ENCODE data around the gene PPP2R1B.
A peak's percentile ranks its signal among the peaks of the same experiment; 100 is the strongest.
"Not testable (repeated sequence)": the region's sequence is repeated elsewhere in the genome, so short reads cannot be mapped to it uniquely, and the experiment has no call there.

The PPP2R1B gene

DNA sequence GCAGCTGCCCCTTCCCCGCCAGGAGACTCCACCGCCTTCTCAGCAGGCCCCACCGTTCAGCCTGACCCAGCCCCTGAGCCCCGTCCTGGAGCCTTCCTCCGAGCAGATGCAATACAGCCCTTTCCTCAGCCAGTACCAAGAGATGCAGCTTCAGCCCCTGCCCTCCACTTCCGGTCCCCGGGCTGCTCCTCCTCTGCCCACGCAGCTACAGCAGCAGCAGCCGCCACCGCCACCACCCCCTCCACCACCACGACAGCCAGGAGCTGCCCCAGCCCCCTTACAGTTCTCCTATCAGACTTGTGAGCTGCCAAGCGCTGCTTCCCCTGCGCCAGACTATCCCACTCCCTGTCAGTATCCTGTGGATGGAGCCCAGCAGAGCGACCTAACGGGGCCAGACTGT lies 42.6 kb downstream of the PPP2R1B start:
- DNase-seq: no peak

DNA sequence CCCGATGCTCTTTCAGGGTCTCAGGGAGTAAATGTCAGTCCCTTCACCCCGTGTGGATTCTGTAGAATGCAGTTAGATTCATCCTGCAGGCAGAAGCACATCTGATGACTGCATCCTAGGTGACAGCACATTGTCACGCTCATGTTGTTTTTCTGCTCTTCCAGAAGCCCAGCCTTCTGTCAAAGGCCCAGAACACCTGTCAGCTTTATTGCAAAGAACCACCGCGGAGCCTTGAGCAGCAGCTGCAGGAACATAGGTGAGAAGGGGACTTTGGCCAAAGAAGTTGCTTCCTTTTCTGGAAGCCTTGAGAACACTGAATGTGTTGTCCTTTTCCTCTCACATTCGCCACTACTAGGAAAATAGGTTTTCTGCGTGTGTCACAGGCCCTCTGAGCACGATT lies 43.7 kb downstream of the PPP2R1B start:
- no peak for DNase-seq

DNA sequence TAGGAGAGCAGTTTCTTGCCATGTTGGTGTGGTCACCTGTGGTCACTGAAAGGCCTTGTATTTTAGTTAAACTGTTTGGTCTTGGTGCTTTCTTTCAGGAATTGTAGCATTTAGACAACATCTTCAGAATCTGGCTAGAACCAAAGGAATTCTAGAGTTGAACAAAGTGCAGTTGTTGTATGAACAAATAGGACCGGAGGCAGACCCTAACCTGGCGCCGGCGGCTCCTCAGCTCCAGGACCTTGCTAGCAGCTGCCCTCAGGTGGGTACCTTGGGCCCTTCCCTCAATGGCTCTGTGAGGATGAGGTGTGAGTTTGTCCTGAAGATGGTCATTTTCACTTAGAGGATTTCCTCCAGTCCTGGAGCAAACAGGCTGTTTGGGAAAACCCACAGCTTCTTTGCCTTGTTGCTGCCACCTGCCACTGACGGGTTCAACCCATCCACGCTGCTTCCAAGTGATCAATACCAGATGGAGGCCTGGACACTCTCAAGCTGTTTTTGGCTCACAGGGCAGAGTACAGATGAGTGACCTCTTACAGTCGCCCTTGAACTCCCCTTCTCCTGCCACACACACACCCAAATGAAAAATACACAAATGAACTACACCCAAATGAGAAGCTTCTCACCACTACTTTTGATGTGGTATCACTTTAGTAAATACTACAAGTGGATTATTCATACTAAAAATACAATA lies 45.2 kb downstream of the PPP2R1B start:
- no peak for DNase-seq

DNA sequence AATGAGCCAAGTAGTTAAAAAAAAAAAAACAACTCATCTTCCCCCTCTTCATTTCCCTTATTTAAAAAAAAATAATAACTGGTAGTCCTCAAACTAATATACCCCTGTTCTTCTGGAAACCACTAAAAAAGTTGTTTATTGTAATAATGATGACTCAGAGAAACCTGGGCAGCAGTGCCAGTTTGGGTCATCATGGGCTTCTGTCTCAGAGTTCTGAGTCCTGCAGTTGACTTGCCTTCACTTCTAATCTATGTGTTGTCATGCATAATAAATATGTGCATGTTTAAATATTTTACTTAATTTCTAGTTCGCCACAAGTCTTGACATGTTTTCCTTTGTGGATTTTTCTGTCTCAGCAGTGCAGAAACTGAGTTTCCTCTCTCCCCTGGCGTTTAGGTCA lies 46.8 kb downstream of the PPP2R1B start:
- DNase-seq: no peak

DNA sequence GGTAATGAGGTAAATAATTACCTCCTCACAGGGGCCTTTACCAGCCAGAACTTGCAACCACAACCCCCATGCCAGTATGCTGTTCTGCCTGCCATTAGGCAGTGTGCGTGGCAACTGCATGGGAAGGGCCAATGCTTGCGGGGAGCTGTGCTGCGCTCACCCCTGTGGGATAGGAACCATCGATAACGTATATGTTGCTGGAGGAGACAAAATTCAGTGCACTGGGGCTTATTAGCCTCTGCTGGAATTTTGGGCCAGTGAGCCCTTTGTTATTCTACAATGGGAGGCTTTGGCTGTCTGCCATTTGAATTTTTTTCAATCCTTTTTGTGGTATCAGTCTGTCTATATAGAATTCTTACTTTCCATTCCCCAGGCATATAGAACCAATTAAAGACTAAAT lies 47.3 kb downstream of the PPP2R1B start:
- DNase-seq: no peak

DNA sequence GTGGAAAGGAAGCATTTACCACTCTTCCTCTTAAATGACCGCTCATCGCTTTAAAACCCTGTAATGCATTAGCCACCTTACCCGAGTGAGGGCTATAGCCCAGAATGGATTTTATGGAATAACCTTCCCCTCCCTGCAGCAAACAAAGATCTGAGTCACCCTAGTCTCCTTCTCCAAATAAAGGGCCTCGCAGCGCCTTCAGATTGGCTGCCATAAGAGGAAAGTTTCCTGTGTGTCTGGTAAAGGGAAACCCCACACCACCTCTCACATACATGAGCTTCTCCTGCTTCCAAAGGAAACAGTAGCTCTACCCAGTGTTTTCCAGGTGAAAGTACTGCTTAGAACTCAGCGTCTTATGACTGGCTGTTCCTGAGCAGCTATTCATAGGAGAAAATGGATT lies 47.8 kb downstream of the PPP2R1B start:
- DNase-seq: peak; percentile 60

DNA sequence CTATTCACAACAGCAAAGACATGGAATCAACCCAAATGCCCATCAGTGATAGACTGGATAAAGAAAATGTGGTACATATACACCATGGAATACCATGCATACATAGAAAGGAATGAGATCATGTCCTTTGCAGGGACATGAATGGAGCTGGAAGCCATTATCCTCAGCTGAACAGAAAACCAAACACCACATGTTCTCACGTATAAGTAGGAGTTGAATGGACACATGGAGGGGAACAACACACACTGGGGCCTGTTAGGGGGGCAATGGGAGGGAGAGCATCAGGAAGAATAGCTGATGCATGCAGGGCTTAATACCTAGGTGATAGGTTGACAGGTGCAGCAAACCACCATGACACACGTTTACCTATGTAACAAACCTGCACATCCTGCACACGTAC lies 48.5 kb downstream of the PPP2R1B start:
- DNase-seq: not testable (repeated sequence)

DNA sequence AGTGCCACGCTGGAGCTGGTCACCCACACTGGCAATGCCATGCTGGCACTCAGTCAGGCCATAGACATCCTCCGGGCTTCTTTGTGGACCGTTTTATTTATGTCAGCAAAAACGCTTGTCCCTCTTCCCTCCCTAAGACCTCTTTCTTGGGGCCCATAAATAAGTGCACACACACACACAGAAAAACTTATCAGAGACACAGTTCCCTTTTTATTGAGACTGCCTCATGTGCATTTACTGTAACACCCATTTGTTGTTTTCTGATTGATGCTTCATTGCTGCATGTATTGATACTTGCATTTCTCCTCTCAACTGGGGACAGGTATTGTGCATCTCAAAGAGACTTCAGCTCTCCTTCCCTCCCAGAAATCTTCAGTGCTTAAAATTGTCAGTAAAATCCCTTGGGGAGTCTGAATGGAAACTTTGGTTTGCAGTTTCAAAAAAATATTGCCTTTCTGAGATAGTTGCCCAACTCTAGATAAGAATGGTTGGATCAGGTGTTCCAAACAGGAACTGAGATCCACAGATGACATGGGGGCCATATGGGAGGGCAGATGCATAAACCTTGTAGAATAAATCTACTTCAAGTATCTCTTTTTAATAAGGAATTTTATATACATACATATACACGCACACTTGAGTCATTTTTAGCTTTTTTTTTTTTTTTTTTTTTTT lies 50.9 kb downstream of the PPP2R1B start:
- no peak for DNase-seq

DNA sequence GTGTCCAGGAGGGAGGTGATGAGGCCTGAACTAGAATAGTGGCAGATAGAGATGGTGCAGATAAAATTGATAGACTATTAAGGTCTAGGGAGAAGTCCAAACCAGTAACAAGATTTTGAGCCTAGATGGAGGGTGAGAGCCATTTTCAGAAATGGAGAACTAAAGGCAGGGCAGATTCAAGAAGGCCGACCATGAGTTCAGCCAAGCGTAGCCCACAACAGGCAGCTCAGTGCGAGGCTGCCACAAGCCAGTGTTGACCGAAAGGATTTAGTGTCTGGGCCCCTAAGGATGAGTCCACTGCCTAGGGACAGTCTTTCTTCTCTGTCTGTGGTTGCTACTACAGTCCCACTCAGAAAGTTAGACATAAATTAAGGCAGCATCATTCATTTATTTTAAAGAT lies 51.7 kb downstream of the PPP2R1B start:
- DNase-seq: no peak

DNA sequence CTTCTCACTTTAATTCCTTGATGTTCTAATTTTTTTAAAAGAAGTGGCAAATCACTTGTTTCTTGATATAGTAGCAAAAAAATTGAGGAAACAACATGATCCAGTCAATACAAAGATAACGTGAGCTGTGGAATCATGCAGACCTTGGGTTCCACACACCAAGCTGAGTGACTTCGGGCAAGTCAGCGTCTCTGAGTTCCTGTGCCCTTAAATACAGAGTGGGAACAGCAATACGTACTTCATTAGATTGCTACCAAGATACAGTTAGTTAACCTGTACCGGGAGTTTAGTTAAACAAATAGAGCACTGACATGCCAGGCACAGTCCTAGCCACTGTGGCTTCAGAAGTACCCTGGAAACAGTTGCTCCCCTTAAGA lies 58.5 kb downstream of the PPP2R1B start:
- DNase-seq: no peak

DNA sequence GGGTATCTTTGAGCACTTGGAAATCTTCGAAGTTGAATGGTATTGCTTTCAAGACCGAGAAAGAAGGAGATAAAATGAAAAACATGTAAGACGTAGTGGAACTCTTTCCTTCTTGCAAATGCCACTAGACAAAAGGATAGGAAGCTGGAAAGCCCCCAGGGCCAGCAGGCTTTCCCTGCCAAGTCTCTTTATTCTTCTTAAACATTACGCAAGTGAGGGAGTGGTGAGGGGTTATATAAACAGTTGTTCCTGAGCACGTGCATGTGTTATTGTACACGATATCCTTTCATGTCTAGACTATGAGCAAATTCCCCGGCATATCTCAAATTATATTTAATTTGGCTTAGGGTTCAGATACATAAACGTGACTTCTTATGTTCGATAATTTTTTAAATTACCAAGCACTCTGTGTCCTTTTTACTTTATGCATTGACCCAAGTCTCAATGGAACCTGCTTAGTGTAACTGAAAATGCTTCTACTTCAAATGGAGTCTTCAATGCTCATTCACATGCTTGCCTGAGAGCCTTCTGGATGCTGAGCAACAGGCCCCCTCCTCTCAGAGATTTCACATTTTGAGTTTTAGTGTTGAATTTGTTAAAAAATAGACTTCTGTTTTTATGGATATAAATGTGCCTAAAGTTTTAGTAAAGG lies 59.0 kb downstream of the PPP2R1B start:
- peak; percentile 82 for DNase-seq

DNA sequence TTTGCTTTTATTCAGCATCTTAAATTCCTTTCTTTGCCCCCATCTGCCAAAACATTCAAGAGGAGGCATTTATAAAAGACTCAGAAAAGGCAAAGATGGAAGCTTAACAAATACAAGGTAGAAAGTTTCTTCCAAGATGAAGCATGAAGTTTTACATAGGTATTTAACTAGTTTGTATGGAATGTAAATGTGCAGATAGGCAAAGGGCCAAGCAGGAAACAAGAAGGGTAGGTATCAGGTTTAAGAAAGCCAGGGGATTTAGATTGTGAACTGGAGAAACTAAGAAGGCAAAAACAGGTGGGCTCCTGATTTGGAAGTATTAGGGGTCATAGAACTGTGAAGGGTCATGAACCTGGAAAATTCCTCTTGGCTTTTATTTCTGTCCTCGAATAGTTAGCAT lies 62.6 kb downstream of the PPP2R1B start:
- no peak for DNase-seq

DNA sequence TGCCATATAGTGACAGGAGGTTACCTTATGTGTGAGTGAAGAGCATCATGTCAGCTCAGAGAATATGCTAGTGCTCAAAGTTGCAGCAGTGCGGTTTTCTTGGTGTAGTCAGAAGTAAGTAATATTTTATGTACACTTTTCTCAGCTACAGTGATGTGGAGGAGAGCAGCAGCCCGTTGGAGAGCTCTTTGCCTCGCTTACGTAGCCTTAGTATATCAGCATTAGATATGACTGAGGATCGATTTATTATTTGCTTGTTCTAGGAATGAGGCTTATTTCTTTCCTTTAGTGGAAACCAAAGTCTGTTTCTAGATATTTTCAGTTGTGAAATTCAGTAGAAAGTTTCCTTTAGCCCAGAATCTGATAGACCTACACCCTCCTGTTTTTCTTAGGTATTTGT lies 63.6 kb downstream of the PPP2R1B start:
- DNase-seq: no peak

DNA sequence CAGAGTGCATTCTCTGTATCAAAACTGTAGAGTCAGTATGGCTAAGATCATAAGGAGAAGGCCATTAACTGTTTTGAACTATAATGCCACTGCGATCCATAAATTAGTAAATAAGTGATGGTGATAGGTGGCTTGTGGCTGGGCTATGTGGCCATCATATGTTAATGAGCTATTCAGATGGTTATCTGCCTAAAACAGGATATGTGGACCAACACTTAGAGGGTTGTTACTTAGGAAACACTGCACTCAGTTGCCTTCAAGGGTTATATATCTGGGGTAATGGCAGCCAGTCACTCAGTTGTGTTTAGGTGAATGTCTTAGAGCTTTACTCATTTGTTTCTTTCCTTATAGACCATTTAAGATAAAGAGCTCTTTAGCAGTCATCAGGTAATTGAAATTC lies 66.0 kb downstream of the PPP2R1B start:
- DNase-seq: no peak

DNA sequence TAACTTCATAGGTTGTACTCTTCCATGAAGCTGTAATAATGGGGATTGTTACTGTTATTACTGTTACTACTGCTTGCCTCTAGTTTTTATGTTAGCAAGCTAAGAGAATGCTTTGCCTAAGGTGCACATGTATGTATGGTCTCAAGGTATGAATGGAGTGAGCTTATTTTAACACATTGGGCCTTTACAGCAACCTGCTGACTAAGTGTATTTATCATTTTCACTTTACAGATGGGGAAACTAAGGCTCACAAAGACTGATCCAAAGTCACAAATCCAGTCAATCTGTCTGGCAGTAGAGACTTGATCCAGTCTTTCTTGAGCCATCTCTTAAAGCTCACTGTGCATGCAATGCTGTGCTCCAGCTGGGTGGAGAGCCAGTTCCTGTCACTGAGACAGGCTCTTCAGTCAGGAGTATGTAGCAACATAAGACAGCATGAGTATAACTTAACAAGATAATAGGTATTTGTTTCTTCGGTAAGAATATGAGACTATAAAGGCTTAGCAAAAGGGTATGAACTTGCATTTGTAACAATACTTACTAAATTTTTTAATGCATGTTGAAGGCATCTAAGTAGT lies 66.5 kb downstream of the PPP2R1B start:
- DNase-seq: no peak

DNA sequence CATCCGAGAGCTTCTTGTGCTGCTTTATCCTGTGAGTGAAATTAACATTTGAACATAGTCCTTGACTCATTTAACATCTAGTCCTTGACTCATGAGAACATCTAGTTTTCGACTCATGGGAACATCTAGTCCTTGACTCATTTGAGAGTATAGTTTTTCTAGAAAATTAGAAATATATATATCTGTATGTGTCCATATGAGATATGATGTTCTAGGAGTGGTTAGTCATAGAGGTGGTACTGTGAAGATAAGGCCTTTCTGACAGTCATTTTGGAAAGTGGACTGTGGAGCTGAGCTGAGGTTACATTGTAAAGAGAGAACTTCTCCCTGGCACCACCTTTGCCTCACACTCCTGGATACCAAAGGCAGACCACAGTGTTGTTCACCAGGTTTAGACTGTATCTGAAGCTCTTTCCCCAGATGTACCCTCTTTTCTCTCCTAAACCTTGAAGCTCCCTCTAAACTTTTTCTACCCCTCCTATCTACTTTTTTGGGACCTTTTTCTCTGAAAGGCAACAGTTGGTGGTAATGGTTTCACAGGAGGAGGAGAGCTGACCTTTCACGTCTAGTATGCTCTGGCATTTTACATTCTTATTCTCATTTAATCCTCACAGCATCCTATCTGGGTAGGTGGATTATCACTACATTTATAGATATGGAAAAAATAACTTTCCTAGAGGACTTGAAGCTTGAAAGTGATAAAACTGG lies 67.2 kb downstream of the PPP2R1B start:
- DNase-seq: no peak

DNA sequence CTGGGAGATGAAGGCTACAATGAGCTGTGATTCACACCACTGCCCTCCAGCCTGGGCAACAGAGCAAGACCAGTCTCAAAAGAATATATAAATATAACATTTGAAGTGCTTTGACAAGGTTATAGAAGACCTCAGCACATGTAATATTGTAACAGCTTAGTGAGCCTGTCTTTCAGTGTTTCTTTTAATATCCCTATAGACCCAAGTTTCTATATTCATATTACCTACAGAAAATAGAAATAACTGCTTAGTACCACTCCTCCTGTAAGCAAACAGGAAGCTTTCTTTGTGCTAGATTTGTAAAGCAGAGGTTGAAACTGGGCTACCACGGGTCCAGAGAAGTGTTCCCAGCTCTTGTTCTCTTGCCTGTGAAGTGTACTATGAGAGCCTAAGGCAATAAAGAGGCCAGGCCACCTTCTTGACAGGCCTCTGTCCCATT lies 68.2 kb downstream of the PPP2R1B start:
- DNase-seq: no peak

DNA sequence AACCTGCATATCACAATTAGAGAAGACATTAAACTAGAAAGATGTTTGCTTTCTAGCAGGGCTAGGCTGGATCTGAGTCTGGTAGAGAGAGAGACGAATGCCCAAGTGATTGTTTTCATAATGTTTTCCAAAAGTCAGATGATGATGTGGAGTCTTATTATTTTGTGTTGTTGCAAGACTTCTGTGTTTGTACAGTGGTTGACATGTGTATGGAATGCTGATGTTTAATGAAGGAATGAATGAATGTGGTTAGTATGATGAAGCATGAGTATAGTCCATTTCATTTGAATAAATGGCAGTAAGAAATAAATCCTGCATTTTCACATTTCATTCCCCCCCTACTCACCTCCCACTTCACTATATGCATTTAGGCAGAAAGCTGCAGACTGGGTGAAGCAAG lies 69.6 kb downstream of the PPP2R1B start:
- DNase-seq: no peak

DNA sequence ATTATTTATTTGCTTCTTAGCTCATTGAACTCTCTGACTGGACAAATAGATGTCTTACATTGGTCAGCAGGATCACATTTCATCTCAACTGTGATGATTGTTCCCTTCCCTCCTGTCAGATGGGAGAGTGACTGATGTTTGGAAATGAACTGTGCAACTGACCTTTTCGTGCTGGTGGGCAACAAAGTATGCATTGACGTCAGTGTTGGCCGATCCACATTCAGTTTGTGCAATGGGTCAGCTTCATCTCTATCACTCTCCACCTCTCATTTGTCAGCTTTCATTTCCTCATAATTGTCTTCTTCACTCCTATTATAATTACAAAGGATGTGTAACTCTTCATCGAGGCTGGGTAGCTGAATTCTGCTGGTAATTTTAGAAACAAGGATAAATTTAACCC lies 71.3 kb downstream of the PPP2R1B start:
- peak; percentile 89 for DNase-seq

DNA sequence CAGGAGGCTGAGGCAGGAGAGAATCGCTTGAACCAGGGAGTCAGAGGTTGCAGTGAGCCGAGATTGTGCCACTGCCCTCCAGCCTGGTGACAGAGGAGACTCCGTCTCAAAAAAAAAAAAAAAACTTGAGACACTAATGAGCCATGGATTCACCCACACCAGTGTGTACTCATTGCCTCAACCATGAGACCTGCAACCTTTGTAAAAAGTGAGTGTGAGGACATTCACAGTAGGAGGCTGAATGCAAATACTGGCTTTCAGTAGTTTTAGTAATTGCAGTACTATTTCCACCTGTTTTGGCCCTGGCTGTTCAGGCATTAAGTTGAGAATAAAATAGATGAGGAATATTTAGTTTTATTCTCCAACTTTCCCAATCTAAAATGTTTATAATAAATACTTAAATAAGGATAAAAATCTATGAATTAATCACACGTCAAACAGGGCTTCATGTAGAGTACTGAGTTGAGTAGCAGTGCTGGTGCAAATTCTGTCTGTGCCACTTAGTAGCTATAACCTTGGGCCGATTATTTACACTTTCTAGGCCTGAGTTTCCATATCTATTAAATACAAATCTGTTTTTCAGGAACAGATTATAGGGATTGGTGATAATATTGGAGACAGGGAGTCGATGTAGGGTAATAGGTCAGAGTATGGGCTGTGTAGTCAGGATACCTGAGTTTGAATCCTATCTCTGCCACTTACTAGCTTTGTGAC lies 72.8 kb downstream of the PPP2R1B start:
- peak; percentile 69 for DNase-seq

DNA sequence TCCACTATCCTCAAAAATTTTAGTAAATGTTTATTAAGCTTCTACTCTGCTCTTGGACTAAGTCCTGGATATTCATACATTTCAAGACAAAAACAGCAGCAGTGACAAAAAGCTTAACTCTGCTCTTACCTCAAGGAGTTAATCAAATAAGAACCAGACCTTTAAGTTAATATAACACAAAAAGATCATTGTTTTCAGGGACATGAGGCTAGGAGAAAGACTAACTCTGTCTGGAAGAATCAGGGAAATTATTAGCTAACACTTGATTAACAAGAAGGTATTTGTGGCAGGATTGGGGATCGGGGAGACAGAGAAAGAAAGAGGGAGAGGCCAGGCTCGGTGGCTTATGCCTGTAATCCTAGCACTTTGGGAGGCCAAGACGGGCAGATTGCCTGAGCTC lies 74.4 kb downstream of the PPP2R1B start:
- no peak for DNase-seq

DNA sequence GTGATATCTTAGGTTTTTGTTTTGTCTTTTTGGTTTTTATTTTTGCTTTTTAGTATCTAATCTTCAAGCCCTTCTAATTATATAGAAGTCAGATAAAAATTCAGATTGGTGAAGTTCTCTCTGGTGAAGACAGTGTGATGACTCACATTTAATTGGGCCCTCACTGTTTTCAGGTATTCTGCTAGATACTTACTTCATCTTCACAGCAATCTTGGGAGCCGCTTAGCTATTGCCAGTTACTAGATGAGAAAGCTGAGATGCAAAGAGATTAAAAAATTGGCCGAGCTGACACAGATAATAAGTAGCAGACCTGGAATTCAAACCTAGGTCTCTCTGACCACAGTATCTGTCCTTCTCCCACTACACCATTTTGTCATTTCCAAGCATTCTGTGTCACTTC lies 75.0 kb downstream of the PPP2R1B start:
- DNase-seq: no peak

DNA sequence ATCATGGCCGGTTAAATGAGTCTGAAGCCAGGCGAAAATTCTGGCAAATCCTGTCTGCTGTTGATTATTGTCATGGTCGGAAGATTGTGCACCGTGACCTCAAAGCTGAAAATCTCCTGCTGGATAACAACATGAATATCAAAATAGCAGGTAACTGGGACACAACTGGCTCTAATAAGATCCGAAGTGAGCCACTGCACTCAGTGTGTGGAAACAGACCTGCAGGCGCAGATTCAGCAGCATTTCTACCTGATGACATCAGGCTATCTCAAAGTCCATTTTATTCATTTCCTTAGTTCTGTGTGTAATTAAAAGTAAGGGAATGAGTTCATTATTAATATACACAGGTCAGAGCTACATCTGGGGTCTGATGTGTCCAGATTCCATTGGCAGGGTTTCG lies 78.2 kb downstream of the PPP2R1B start:
- DNase-seq: no peak
